22Rv1 (cell line): Measurements from ENCODE around the gene POLD4.

Source experiments
- CTCF ChIP-seq: fragments of 450-650 bp; IDR thresholded peaks from 2 replicates; pipeline ENCODE4 v1.5.1; 2017; ENCODE audit warnings: mild to moderate bottlenecking
- ZFX ChIP-seq: fragments of 450-650 bp; IDR thresholded peaks from 2 replicates; pipeline ENCODE4 v1.6.1; 2017; ENCODE audit warnings: antibody characterized with exemption, borderline replicate concordance

- TF ChIP-seq CTCF (no peak), ZFX (no peak)
These were observed 8.0 kb downstream of the POLD4 start for GRCh38 chr11:67345247-67345919.
